Stimulated activated CD4-positive, alpha-beta T cell treated with anti-CD3 and anti-CD28 coated beads, Interleukin-1b, Interleukin-23, amount 100 ng/mL, for 1 hour (primary cell): ENCODE measurements around the gene UMAD1.

Experiments used
- DNase-seq, 2 donors: peaks; one replicate each; pipeline ENCODE4 v3.0.0-alpha.2; 2020; ENCODE audit warnings: low read depth in 2 of 2

Gene UMAD1

GRCh38 chr7:7720750-7721621 is 80.4 kb downstream of the UMAD1 start:
- DNase-seq = no peak

DNA sequence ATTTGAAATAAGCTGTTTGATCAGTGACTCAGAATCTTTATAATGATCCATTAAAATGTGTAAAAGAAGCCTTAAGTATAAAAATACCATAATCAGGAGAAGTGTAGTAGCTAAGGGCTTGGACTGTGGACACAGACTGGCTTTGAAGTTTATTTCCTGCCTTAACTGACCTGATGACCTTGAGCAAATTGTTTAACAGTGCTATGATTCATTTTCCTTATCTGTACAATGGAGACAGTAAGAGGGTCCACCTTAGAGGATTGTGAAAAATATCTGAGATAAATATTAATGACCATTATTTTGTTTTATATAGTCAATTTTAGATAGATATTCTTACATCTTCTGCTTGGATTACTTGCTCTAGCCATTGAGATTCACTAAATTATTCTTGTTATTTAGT is 91.2 kb downstream of the UMAD1 start:
- no peak for DNase-seq

- no peak for DNase-seq
Observed at GRCh38 chr7:7732621-7733281, 92.2 kb downstream of the UMAD1 start.

GRCh38 chr7:7736671-7737070 is 96.1 kb downstream of the UMAD1 start:
- no peak for DNase-seq

DNA sequence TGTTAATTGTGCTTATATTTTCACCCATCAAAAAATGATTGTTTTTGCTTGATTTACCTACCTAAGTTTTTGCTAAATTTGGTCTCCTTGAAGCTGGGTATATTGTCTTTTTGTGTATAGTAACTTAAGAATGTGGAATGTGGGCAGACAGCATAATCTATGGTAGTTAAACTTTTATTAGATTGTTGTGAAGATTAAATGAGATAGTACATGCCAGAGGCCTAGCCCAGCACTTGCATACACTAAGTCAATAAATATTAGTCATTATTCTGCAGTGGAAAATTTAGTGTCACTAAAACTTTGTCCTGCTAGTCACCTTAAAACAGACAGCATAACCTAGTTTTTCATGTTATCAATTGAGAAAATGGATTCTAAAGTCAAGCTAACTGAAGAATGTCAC is 97.1 kb downstream of the UMAD1 start:
- DNase-seq = no peak

DNA sequence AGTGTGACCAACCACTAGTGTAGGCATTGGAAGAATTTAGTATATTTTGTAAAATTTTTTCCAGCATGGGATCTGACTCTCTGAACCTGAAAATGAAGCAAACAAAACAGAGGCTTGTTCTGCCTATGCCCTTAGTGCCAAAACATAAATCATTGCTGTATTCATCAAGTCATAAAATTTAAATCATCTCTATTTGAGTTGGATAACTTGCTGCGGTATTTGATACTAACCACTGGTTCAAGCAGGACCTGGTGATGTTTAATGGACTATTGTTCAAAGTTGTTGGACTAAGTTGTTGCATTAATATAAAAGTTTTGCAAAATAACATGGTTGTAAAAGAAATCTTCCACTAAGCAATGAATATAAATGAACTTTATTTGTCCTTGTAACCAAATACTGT is 97.6 kb downstream of the UMAD1 start:
- no peak for DNase-seq

DNA sequence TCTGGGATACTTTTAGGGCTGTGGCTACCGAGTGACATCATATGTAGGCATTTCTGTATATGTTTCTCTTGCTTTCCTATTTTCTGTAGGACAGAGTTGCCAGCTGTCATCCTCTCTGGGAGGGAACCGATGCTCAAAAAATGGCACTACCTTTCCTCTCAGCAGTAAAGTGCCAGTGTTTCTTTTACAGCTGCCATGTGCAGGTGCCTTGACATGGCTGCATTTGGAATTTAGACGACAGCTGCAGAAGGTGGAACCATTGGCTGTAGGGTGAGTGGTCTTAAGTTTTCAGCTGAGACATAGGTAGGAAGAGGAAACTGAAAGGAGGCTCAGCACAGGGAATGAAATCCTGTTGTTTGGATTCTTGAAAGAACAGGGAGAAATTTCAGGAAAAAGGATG is 98.1 kb downstream of the UMAD1 start:
- no peak for DNase-seq

DNA sequence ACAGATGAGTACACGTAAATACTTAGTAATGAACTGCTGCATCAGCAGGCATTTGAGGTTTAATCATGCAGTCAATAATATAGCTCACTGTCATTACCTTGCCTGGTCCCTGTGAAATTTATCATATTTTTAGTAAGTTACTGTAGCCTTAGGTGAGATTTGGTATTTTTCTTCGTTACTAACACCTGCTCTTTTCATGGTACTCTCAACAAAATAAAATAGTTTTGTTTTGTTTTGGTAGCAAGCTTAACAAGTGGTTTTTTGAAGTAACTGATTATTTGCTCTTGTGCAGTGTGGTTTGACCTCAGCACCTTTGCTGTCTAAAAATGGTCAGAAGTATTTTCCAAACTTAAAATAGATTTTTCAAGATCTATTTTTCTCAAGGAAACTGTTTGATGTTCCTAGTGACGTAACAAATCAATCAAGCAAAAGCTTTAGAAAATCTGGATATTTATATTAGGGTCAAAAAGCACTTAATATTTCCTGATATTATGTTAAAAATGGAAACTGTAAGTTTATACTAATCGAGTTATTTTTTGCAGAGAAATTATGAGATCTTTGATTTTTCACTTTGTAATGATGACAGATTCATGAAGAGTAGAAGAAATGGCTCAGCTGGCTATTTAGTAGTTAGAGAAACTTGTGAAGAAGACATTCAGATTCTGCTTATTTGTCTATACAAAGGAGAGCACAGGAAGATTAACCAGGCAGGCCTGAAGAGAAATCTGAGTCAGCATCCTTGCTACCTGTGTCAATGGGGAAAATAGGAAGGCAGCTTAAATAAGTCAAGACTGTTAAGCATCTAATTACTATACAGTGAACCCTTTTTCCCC is 98.9 kb downstream of the UMAD1 start:
- no peak for DNase-seq

GRCh38 chr7:7740037-7740355 is 99.4 kb downstream of the UMAD1 start:
- DNase-seq = no peak

DNA sequence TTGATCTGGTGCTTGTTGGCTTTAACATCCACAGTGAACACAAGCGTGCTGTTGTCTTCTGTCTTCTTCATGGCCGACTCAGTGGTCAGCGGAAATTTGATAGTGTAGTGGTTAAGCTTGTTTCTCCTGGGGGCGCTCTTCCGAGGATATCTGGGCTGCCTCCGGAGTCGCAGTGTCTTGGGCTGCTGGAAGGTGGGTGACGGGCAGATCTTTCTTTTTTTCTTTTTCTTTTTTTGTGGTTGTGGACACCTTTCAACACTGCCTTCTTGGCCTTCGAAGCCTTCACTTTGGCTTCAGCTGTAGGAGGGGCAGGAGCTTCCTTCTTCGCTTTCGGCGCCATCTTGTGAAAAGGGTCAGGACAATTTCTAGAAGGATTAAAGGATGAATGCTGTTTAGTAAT is 101.7 kb downstream of the UMAD1 start:
- DNase-seq = no peak

DNA sequence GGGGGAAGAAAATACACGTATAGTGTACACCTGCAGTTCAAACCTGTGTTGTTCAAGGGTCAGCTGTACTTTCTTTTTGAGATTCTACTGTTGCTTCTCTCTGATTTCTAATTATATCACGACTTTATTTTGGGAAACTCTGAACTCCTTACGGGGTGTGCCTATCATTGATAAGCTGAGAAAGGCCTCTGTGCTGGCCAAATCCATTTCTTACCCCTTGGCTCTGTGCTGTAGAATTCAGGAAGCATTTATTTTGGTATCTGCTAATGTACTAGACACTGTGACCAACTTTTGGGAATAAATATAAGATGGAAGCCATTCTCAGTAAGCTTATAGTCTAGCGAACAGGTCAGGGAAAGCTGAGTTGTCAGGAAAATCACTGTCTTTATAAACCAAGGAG is 104.7 kb downstream of the UMAD1 start:
- DNase-seq = no peak

DNA sequence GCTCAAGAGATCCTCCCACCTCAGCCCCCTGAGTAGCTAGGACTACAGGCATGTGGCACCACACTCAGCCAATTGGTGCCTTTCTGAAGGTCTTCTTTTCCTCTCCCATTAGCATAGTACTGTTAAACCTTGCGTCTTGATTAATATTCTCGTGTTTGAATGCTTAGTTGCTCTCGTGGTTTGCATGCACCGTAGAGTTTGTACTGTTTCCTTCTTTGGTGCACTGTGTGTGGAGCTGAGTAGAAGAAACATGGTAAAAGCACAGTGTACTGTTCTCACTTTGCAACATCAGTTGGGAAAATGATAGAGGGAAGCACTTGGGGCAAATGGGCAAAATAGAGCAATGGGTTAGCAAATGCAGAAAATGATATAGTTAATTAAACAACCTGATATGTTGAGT is 105.4 kb downstream of the UMAD1 start:
- no peak for DNase-seq

DNA sequence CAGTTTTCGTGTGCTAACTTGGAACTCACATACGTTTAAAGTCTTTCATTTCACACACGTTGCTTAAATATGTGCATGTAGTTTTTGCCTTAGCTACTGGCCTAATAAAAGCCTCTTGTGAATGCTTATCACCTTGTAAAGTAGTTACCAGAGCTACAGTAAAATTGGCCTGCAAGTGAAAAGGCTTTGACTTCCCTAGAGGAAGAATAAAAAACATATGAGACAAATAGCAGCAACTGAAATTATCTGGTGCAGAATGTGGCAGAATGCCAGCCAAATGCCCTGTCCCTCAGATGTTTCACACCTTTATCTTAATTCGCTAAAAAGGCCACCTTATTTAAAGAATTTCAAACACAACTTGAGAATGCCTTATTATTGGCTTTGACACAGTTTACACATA is 105.9 kb downstream of the UMAD1 start:
- DNase-seq = no peak

DNA sequence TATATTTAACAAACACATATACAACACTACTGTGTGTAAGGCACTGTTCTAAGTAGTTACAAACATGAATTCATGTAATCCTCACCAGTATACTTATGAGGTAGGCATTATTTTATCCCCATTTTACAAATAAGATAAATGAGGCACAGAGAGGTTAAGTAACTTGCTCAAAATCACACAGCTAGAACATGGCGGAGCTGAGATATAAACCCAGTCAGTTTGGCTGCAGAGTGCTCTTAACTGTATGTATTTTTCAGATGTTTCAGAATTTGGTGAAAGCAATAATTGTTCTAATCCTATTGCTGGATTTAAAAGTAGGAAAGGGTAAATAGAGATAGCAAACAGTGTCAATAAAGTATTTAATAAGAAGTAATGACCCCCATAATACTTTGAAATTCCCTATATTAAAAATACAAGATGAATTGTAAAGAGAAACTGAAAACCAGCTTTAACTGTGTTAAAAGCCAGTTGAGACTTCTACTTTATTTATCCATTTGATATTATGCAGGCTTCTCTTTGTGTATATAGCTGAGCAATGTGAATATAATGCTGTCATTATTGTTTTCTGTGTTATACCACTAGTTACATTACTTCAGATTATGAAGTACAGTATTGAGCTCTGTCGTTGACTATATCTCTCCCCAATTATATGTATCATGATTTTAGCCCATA is 110.2 kb downstream of the UMAD1 start:
- no peak for DNase-seq

- no peak for DNase-seq
Observed at GRCh38 chr7:7751243-7752092, 110.9 kb downstream of the UMAD1 start.

DNA sequence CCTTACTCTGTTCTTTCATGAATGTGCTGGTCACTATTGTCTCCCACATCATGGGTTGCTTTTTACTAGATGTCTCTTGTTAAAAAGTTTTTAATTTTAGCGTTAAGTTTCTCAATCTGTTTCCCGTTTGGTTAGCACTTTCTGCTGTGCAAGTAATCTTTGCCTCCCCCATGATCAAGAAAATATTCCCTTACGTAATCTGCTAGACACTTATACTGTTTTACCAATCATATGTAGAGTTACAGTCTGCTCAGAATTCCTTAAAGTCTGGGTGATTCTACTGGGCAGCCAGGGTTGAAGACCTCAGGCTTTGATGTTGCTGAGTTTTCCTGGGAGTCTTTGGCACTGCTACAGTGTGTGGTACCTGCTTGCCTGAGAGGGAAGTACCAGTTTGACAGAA is 116.0 kb downstream of the UMAD1 start:
- DNase-seq = no peak

GRCh38 chr7:7757576-7757975 is 117.0 kb downstream of the UMAD1 start:
- DNase-seq = no peak

- no peak for DNase-seq
Observed at GRCh38 chr7:7761340-7761973, 120.9 kb downstream of the UMAD1 start.

- DNase-seq = no peak
Observed at GRCh38 chr7:7761974-7762779, 121.6 kb downstream of the UMAD1 start.
